DOHH2 (cell line): ENCODE data around the gene ZBTB43.

Experiments
- H3F3A ChIP-seq: fragments of 200-600 bp; sonication (generic), shearing (Covaris generic); 2 replicates; pipeline ENCODE4 v1.6.0; 2016; ENCODE audit warnings: antibody characterized with exemption, mild to moderate bottlenecking; ENCODE audit not compliant: control insufficient read depth, insufficient read depth
- H3K27ac ChIP-seq: fragments of 200-600 bp; sonication (generic); 2 replicates; pipeline ENCODE4 v1.5.1; 2014; ENCODE audit warnings: low read depth, mild to moderate bottlenecking, low read length, moderate library complexity
- H3K27me3 ChIP-seq: fragments of 200-600 bp; sonication (generic); 2 replicates; pipeline ENCODE4 v1.6.1; 2014; ENCODE audit warnings: mild to moderate bottlenecking, low read length, mixed read lengths; ENCODE audit not compliant: control insufficient read depth
- H3K36me3 ChIP-seq: fragments of 200-600 bp; sonication (generic); 2 replicates; pipeline ENCODE4 v1.6.1; 2014; ENCODE audit warnings: mild to moderate bottlenecking, low read length, moderate library complexity, mixed read lengths; ENCODE audit not compliant: control insufficient read depth
- H3K4me1 ChIP-seq: fragments of 200-600 bp; sonication (generic); 2 replicates; pipeline ENCODE4 v1.6.1; 2014; ENCODE audit warnings: mild to moderate bottlenecking, low read length, mixed read lengths; ENCODE audit not compliant: control insufficient read depth
- H3K4me2 ChIP-seq: fragments of 200-600 bp; sonication (generic); 2 replicates; pipeline ENCODE4 v1.6.0; 2014; ENCODE audit warnings: mild to moderate bottlenecking, low read length, moderate library complexity
- H3K4me3 ChIP-seq: fragments of 200-600 bp; sonication (generic); 2 replicates; pipeline ENCODE4 v1.5.1; 2014; ENCODE audit warnings: mild to moderate bottlenecking, low read length, mixed read lengths
- H3K79me2 ChIP-seq: fragments of 200-600 bp; sonication (generic); 2 replicates; pipeline ENCODE4 v1.6.1; 2014; ENCODE audit warnings: mild to moderate bottlenecking, low read length, mixed read lengths; ENCODE audit not compliant: control insufficient read depth
- H3K9me2 ChIP-seq: fragments of 200-600 bp; sonication (generic); replicated peaks from 2 replicates; pipeline ENCODE4 v1.6.1; 2014; ENCODE audit warnings: mild to moderate bottlenecking, low read length, mixed read lengths; ENCODE audit not compliant: control insufficient read depth
- H3K9me3 ChIP-seq: fragments of 200-600 bp; sonication (generic); 2 replicates; pipeline ENCODE4 v1.6.1; 2014; ENCODE audit warnings: antibody characterized with exemption, low read length, mixed read lengths; ENCODE audit not compliant: control insufficient read depth, insufficient read depth
- H4K20me1 ChIP-seq: fragments of 200-600 bp; sonication (generic); 2 replicates; pipeline ENCODE4 v1.6.0; 2014; ENCODE audit warnings: low read depth, mild to moderate bottlenecking, antibody characterized with exemption, low read length, moderate library complexity; ENCODE audit not compliant: control insufficient read depth, insufficient read depth
- EZH2phosphoT487 ChIP-seq: fragments of 200-600 bp; sonication (generic); IDR thresholded peaks from 2 replicates; pipeline ENCODE4 v1.6.1; 2017; ENCODE audit warnings: borderline replicate concordance, mild to moderate bottlenecking, antibody characterized with exemption, low read length, moderate library complexity, mixed read lengths
- TF ChIP-seq, protein P1 (sequence below): fragments of 200-600 bp; sonication (generic); IDR thresholded peaks from one replicate; pipeline ENCODE4 v1.5.1; 2014; ENCODE audit warnings: antibody characterized with exemption, mild to moderate bottlenecking, low read depth, low read length; ENCODE audit not compliant: poor library complexity, severe bottlenecking

Gene ZBTB43

DNA sequence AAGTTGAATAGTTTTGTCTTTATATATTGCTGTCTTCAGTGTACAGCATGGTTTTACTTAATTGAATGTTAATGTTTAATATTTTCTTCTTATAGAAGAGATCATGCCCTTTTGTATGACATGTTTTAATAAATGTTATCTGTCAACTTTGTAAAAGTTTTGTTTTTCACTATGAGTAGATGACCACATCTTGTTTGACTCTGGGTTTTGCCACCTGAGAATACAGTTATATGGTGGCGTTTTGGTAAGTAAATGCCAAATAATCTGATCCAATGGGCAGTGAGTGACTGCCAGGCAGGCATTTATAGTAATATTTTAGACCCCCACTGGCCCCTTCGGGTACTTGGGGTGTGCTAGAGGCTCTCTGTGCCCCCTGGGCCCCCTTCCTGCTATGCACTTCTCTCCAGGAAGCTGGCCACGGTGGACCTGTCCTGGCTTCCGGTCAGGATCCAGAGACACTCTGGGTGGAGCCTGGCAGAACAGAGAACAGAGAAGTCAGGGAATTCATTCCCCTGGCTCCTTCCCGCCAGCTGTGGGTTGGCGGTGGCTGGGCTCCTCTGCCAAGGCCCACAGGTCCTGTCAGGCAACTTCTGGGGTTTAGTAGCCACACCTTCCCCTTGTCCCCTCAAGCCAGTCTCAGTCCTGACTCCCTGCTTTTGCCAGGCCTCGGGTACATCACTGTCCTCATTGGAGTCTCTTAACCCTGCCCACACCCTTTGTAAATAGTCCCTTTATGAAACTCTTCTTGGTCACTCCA, 33.4 kb downstream of the ZBTB43 start:
- Histone ChIP-seq H3K79me2 (peaks cover 32% of the 10 kb centered on the region), H3F3A (no peaks in the 10 kb centered on the region), H3K4me3 (no peak overlapping the region), H3K27me3 (no peaks in the 10 kb centered on the region), H3K9me3 (no peaks in the 10 kb centered on the region), H3K36me3 (peaks cover 21% of the 10 kb centered on the region), H3K9me2 (no peaks in the 10 kb centered on the region), H3K27ac (no peak overlapping the region), H3K4me2 (no peak overlapping the region), H3K4me1 (peaks cover 22% of the 10 kb centered on the region), H4K20me1 (no peaks in the 10 kb centered on the region; the same call in 1 of the 2 replicates)
- no peak for TF ChIP-seq EZH2phosphoT487
- TF ChIP-seq, protein P1, sequence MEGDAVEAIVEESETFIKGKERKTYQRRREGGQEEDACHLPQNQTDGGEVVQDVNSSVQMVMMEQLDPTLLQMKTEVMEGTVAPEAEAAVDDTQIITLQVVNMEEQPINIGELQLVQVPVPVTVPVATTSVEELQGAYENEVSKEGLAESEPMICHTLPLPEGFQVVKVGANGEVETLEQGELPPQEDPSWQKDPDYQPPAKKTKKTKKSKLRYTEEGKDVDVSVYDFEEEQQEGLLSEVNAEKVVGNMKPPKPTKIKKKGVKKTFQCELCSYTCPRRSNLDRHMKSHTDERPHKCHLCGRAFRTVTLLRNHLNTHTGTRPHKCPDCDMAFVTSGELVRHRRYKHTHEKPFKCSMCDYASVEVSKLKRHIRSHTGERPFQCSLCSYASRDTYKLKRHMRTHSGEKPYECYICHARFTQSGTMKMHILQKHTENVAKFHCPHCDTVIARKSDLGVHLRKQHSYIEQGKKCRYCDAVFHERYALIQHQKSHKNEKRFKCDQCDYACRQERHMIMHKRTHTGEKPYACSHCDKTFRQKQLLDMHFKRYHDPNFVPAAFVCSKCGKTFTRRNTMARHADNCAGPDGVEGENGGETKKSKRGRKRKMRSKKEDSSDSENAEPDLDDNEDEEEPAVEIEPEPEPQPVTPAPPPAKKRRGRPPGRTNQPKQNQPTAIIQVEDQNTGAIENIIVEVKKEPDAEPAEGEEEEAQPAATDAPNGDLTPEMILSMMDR = no peak

DNA sequence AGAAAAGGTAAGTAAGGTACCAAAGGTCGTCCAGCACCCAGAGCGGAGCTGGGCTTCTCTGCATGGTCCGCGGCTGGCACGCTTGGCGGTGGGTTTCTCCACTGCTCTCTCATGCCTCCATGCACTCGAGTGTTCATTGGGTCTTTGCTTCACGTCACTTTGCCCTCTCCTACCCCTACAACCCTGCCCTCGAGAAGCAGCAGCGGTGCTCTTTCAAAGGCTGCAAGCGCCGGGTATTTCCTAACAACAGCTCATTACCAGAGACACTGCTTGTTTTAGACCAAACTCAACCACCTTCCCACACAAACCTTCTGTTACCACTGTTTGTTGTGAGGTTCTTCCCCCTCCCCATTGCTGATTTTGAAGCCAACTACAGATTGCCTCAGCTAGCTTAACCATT, 34.1 kb downstream of the ZBTB43 start:
- Histone ChIP-seq H4K20me1 (no peaks in the 10 kb centered on the region; the same call in 1 of the 2 replicates), H3K27ac (no peak overlapping the region), H3K79me2 (peaks cover 25% of the 10 kb centered on the region), H3K9me3 (no peaks in the 10 kb centered on the region), H3K4me1 (peaks cover 15% of the 10 kb centered on the region), H3K27me3 (peaks cover 4% of the 10 kb centered on the region; the same call in 1 of the 2 replicates), H3K4me2 (no peak overlapping the region), H3K9me2 (no peaks in the 10 kb centered on the region), H3F3A (no peaks in the 10 kb centered on the region), H3K4me3 (no peak overlapping the region), H3K36me3 (peaks cover 14% of the 10 kb centered on the region)
- TF ChIP-seq EZH2phosphoT487 = no peak
- TF ChIP-seq, protein P1 = no peak

DNA sequence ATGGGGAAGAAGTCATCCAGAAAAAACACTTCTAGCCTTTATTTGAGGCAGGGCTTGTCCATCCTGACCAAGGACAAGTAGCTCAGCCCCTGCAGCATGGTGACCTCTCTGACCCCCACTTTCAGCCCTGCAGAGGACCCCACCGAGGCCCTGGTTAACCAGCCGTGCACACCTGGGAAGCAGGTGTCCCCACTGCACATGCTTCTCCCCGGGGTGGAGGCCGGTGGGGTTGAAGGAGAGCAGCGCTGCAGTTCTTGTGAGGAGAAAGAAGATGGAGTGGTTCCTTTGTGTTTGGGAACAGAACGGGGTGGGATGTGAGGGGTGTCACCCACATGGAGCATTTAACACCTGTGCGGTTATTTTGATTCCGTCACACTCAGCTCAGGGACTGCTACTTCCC, 34.5 kb downstream of the ZBTB43 start:
- Histone ChIP-seq H4K20me1 (no peaks in the 10 kb centered on the region; the same call in 1 of the 2 replicates), H3K4me2 (no peak overlapping the region), H3K9me2 (no peaks in the 10 kb centered on the region), H3K9me3 (no peaks in the 10 kb centered on the region), H3K4me3 (no peak overlapping the region), H3F3A (no peaks in the 10 kb centered on the region), H3K27ac (no peak overlapping the region), H3K4me1 (peaks cover 11% of the 10 kb centered on the region), H3K36me3 (peaks cover 10% of the 10 kb centered on the region; the same call in 1 of the 2 replicates), H3K79me2 (peaks cover 22% of the 10 kb centered on the region), H3K27me3 (peaks cover 6% of the 10 kb centered on the region; the same call in 1 of the 2 replicates)
- TF ChIP-seq EZH2phosphoT487 = no peak
- TF ChIP-seq, protein P1 = no peak
